ENCODE measurements around the gene ALOX15. TPM values are rescaled to one million over a fixed set of nuclear protein-coding genes. Genes with fewer than 3 reads are reported as not detected.

The ALOX15 gene
- total and polyA plus RNA-seq, 9 of the 15 experiments (the other 6 are each of a cell fraction or from before 2014, with no cell fraction given) = not detected

DNA sequence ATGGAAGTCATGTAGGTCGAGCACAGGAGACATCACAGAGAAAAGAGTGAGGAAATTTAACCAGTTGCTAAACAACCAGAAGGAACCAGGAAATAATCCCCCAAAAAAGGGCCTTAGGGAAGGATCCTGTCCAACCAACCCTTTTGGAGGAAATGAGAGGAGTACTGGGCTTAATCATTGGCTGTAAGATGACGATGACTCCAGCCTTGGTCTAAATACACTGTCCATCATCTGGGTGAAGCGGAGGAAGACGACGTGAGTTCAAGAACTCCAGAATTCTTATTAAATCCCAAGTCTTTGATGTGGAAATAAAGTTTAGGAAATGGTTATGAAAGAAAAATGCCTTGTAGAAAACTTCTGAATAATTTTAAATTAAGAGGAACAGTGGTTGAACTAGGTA is 11.5 kb upstream of the ALOX15 start (continued):
- TF ChIP-seq HDAC8 (tag; IDR thresholded peaks at IDR 0.05) (no peak), POLR2AphosphoS2 (IDR thresholded peaks at IDR 0.05; ENCODE audit: low read length) (no peak), RBM39 (optimal IDR thresholded peaks at IDR 0.05; ENCODE audit: low read depth, low read length) (no peak), ZNF124 (CRISPR knock-in tag; IDR thresholded peaks at IDR 0.05) (no peak)
- TF ChIP-seq, protein P1, sequence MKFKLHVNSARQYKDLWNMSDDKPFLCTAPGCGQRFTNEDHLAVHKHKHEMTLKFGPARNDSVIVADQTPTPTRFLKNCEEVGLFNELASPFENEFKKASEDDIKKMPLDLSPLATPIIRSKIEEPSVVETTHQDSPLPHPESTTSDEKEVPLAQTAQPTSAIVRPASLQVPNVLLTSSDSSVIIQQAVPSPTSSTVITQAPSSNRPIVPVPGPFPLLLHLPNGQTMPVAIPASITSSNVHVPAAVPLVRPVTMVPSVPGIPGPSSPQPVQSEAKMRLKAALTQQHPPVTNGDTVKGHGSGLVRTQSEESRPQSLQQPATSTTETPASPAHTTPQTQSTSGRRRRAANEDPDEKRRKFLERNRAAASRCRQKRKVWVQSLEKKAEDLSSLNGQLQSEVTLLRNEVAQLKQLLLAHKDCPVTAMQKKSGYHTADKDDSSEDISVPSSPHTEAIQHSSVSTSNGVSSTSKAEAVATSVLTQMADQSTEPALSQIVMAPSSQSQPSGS (CRISPR knock-in tag; IDR thresholded peaks at IDR 0.05) = no peak

DNA sequence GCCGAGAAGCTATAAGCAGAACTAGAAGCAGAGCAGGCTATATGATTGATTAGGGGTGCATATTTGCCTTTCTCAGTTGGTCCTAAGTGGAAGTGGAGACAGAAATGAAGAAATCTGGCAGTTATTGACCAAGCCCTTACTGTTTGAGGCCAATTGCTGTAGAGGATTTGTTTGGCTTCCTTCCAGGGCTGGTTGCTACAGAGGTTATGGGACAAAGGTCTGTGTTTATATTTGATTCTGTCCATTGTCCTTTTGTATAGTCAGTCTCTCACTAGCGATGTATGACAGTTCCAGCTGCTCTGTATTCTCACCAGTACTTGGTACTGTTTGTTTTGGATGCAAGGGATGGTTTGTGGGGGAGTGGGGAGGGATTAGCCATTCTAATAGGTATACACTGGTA is 7.3 kb upstream of the ALOX15 start:
- BruUV-seq (replicated peaks) = no TSS peak
- ATAC-seq (no peak), FAIRE-seq (no peak), DNase-seq (ENCODE audit: extremely low read depth in 1 of 4, low spot score in 3 of 4) (no peak)
- in situ Hi-C loops (cut with MboI) = no loop called here
- Histone ChIP-seq H2AFZ (ENCODE audit: low read depth, low read length) (no peak overlapping the region), H3K36me3 (ENCODE audit: control insufficient read depth, insufficient read depth, low read length) (no peaks in the 10 kb centered on the region), H4K20me1 (replicated peaks; ENCODE audit: control insufficient read depth, insufficient read depth, low read length) (no peaks in the 10 kb centered on the region), H3K79me2 (ENCODE audit: control insufficient read depth, insufficient read depth, low read length) (no peaks in the 10 kb centered on the region), H3K9ac (ENCODE audit: insufficient read depth in 1 of 2, low read depth in 2 of 2, low read length in 2 of 2) (no peak overlapping the region), H3K9me1 (ENCODE audit: control insufficient read depth, insufficient read depth, low read length) (no peaks in the 10 kb centered on the region), H3K4me1 (replicated peaks in 1 of 2; ENCODE audit: control insufficient read depth in 2 of 2, insufficient read depth in 2 of 2, low read length in 2 of 2) (no peaks in the 10 kb centered on the region), H3K4me2 (ENCODE audit: insufficient read depth, low read length) (no peak overlapping the region), H3K9me3 (replicated peaks; ENCODE audit: control insufficient read depth, insufficient read depth, low read depth, low read length) (no peaks in the 10 kb centered on the region), H3K27ac (ENCODE audit: extremely low read depth, low read depth, low read length) (no peak overlapping the region), H3K4me3 (no peak overlapping the region), H3K27me3 (ENCODE audit: control insufficient read depth in 2 of 2, insufficient read depth in 2 of 2, low read length in 2 of 2) (no peaks in the 10 kb centered on the region; a peak in 2 of 5 replicates)
- 12% methylated on average over 2 of the region's 2 CpGs for WGBS (ENCODE audit: insufficient coverage, low coverage, missing lambda C conversion rate)
- ChIA-PET CTCF (ENCODE audit: low intra/inter-chr PET ratio) (no interaction called here), POLR2A (interaction anchor here (0.6 to 1.3 kb wide), 3 partner anchors 9 to 46 kb away, joined by 3 to 4 read pairs (median 3); no protein-coding TSS in a partner anchor)
- TF ChIP-seq RAD51 (IDR thresholded peaks at IDR 0.05; ENCODE audit: borderline replicate concordance, low read depth) = no peak
- TF ChIP-seq NFIC (IDR thresholded peaks at IDR 0.05) = 0 out of 2 replicates have a peak, but pooled peaks have one; percentile 24
- no peak for TF ChIP-seq HNRNPK (IDR thresholded peaks at IDR 0.05; ENCODE audit: low read depth, low read length, poor library complexity, severe bottlenecking)
- intact Hi-C loops (cut with micrococcal nuclease) = no loop called here

All from K562 (cell line).